GM12878 (cell line): ENCODE measurements around the gene ERVK3-1. TPM values are rescaled to one million over a fixed set of nuclear protein-coding genes. Genes with fewer than 3 reads are reported as not detected.

Source experiments
- ATAC-seq: fragments of 200-7000 bp; cut with Tn5 transposase; 3 replicates; pipeline ENCODE4 v1.9.1; 2020; ENCODE audit warnings: mild to moderate bottlenecking, moderate library complexity
- BruUV-seq: library from RNA; stranded (reverse); fragments of 400-500 nt; replicated peaks from 2 replicates; lab custom pipeline; 2021; lab: Mats Ljungman, UMichigan
- CTCF ChIA-PET: fragments of 300-600 bp; sonication (Branson Sonifier 250); formaldehyde crosslinking; extraction: SDS; loops from one replicate; lab custom pipeline; 2021; ENCODE audit warnings: inconsistent platforms; lab: Yijun Ruan, JAX
- POLR2A ChIA-PET: fragments of 350-600 bp; formaldehyde crosslinking; extraction: SDS; loops from one replicate; lab custom pipeline; 2021; ENCODE audit warnings: inconsistent platforms; lab: Charles Lee
- RAD21 ChIA-PET: fragments of 300-600 bp; sonication (Branson Sonifier 250); formaldehyde crosslinking; loops from one replicate; lab custom pipeline; 2023; ENCODE audit warnings: antibody characterized with exemption; ENCODE audit not compliant: unreplicated experiment; lab: Charles Lee
- SMC1A ChIA-PET: fragments of 300-600 bp; sonication (Branson Sonifier 250); formaldehyde crosslinking; loops from one replicate; lab custom pipeline; 2023; ENCODE audit not compliant: unreplicated experiment, uncharacterized antibody; lab: Charles Lee
- DNase-seq: peaks from one replicate; pipeline ENCODE4 v3.0.0-alpha.2; 2011; ENCODE audit warnings: low read depth, low spot score
- FAIRE-seq: peaks from 3 replicates; lab custom pipeline; 2011; peaks lifted over from hg19 to GRCh38; lab: Jason Lieb, UNC
- H2AFZ ChIP-seq: 2 replicates; pipeline ENCODE4 v1.6.0; 2011; ENCODE audit warnings: low read depth, low read length, control low read depth; ENCODE audit not compliant: control insufficient read depth
- H3K27ac ChIP-seq: 2 replicates; pipeline ENCODE4 v1.5.1; 2011; ENCODE audit warnings: control low read depth; ENCODE audit not compliant: control insufficient read depth, insufficient read depth
- H3K27me3 ChIP-seq, 2 experiments: replicated peaks in 1 of 2; 2 replicates each; pipeline versions ENCODE4 v1.6.0 to v1.6.1; 2011; ENCODE audit warnings: low read length in 1 of 2; ENCODE audit not compliant: control insufficient read depth in 2 of 2, insufficient read depth in 2 of 2
- H3K36me3 ChIP-seq, 2 experiments: 2 replicates each; pipeline ENCODE4 v1.5.1; 2011; ENCODE audit warnings: low read length in 1 of 2; ENCODE audit not compliant: control insufficient read depth in 2 of 2, insufficient read depth in 2 of 2
- H3K4me1 ChIP-seq: 2 replicates; pipeline ENCODE4 v1.6.1; 2011; ENCODE audit warnings: mild to moderate bottlenecking, low read length, moderate library complexity, mixed read lengths; ENCODE audit not compliant: control insufficient read depth, insufficient read depth
- H3K4me2 ChIP-seq: 2 replicates; pipeline ENCODE4 v1.6.0; 2011; ENCODE audit warnings: control low read depth; ENCODE audit not compliant: control insufficient read depth, insufficient read depth
- H3K4me3 ChIP-seq: fragments of 200-600 bp; sonication (generic); 2 replicates; pipeline ENCODE4 v1.5.1; 2016
- H3K79me2 ChIP-seq: 2 replicates; pipeline ENCODE4 v1.6.0; 2011; ENCODE audit warnings: low read length; ENCODE audit not compliant: control insufficient read depth, insufficient read depth
- H3K9ac ChIP-seq: 2 replicates; pipeline ENCODE4 v1.8.0; 2011; ENCODE audit warnings: low read length, control low read depth, mixed read lengths; ENCODE audit not compliant: control insufficient read depth, insufficient read depth
- H3K9me3 ChIP-seq: replicated peaks from 3 replicates; pipeline ENCODE4 v1.5.1; 2011; ENCODE audit warnings: mild to moderate bottlenecking, low read length; ENCODE audit not compliant: control insufficient read depth, insufficient read depth
- H4K20me1 ChIP-seq: 2 replicates; pipeline ENCODE4 v1.6.0; 2011; ENCODE audit not compliant: control insufficient read depth, insufficient read depth
- BHLHE40 ChIP-seq, 2 experiments: fragments of 450-650 bp in 1 of 2; IDR thresholded peaks; 2 replicates each; pipeline ENCODE4 v1.6.1; 2011 to 2017; ENCODE audit warnings: low read depth in 2 of 2, borderline replicate concordance in 1 of 2, improper control_type of control experiment in 1 of 2, low read length in 1 of 2, mild to moderate bottlenecking in 1 of 2
- KAT2A ChIP-seq: conservative IDR thresholded peaks from 2 replicates; pipeline ENCODE4 v1.6.1; 2011; ENCODE audit warnings: low read depth, low read length; ENCODE audit not compliant: control insufficient read depth
- MYC ChIP-seq: IDR thresholded peaks from 2 replicates; pipeline ENCODE4 v1.6.1; 2011; ENCODE audit warnings: mild to moderate bottlenecking, low read length, moderate library complexity, inconsistent platforms; ENCODE audit not compliant: insufficient read depth, insufficient replicate concordance, insufficient read length, severe bottlenecking
- POLR2A ChIP-seq: IDR thresholded peaks from 2 replicates; pipeline ENCODE4 v1.6.1; 2011; ENCODE audit warnings: low read depth, mild to moderate bottlenecking, low read length
- SP1 ChIP-seq: IDR thresholded peaks from one replicate; pipeline ENCODE4 v1.6.1; 2011; ENCODE audit warnings: low read depth, low read length
- STAT1 ChIP-seq: fragments of 450-650 bp; conservative IDR thresholded peaks from 2 replicates; pipeline ENCODE4 v1.6.1; 2014; ENCODE audit warnings: antibody characterized with exemption, mild to moderate bottlenecking
- ZNF24 ChIP-seq: fragments of 450-650 bp; IDR thresholded peaks from 2 replicates; pipeline ENCODE4 v1.6.1; 2017; ENCODE audit warnings: antibody characterized with exemption, mild to moderate bottlenecking
- WGBS: methylation state at CpG from one replicate; pipeline ENCODE4 v1.1.6; 2016; ENCODE audit warnings: low lambda C conversion rate; ENCODE audit not compliant: insufficient replicate concordance, insufficient coverage; ENCODE audit errors: missing lambda C conversion rate; 5-methylcytosine and 5-hydroxymethylcytosine counted together
- in situ Hi-C: fragments of 300-500 bp; cut with MboI; formaldehyde crosslinking; loops from 9 replicates; pipeline ENCODE4 v1.14.3; 2018; ENCODE audit warnings: mixed read lengths
- intact Hi-C: fragments of 100-400 bp; cut with micrococcal nuclease; formaldehyde crosslinking; loops from one replicate; pipeline ENCODE4 v1.14.2; 2022; ENCODE audit not compliant: unreplicated experiment
- polyA plus RNA-seq, 11 experiments: library from polyadenylated mRNA; depleted of rRNA in 4 of 11; unstranded in 6 of 11; stranded (reverse) in 5 of 11; fragments of >200 nt; fragmentation: Nextera tagmentation in 4 of 11; fragmentation: Illumina TruSeq in 1 of 11; extraction: Ambion mirVana in 4 of 11; extraction: Trizol in 1 of 11; gene quantifications; 1 replicate in 1 of 11; 2 replicates in 10 of 11; pipeline versions ENCODE4 v1.2.1 to v1.2.3, GENCODE V29; 2011 to 2016; ENCODE audit warnings: inconsistent platforms in 2 of 11, missing spikeins in 2 of 11, low read depth in 1 of 11
- total RNA-seq, 4 experiments: library from RNA; depleted of rRNA in 3 of 4; stranded (reverse); fragments of >200 nt in 3 of 4; fragmentation: Illumina TruSeq in 1 of 4; extraction: Trizol in 1 of 4; gene quantifications; 2 replicates each; pipeline versions ENCODE4 v1.2.1 to v1.2.3, GENCODE V29; 2013 to 2021
- TF ChIP-seq, protein P1 (sequence below): fragments of 450-650 bp; IDR thresholded peaks from 2 replicates; pipeline ENCODE4 v1.6.1; 2017; ENCODE audit warnings: mild to moderate bottlenecking, moderate library complexity

The ERVK3-1 gene
- total and polyA plus RNA-seq, 10 of the 15 experiments (the other 5 are each of a cell fraction or from before 2014, with no cell fraction given), result 59.3 to 172 (median 95.8) TPM

DNA sequence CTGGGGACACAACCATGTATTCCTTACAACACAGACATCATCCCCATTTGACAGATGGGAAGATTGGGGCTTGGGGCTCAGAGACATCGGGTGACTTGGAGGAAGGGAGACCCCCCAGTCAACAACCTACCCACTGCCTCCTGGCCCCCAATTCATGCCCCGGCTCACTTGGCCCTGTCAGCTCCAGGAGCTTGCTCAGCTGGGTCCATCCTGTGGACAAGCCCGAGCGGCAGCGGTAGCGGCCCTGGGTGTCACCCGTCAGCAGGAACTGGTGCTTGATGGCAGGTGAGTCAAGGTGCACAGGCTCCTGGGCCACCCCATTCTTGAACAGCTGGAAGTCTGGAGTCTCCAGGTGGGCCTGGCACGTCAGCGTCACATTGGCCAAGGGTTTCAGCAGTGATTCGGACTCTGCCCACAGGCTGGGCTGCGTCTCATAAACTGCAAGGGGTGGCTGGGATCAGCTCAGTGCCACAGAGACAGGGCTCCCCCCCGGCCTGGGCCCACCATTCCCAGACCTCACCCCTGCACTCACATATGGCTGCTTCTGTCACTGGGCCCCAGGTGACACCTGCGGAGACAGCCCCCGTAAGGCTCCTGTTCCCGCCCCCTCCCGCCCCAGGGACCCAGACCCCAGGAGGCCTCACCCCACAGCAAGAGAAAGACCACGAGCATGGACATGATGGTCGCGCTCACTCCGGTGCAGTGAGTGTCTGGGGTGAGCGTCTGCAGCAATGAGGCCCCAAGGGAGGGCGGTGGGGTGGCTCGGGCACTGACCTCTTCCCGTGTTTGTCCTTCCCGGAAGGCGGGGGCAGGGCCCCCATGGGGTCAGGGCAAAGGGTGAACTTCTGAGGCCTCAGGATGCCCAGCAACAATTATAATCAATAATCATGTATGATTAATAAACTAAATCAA is 47.8 kb downstream of the ERVK3-1 start, which contains the start of gene A1BG (continued):
- TF ChIP-seq, protein P1, sequence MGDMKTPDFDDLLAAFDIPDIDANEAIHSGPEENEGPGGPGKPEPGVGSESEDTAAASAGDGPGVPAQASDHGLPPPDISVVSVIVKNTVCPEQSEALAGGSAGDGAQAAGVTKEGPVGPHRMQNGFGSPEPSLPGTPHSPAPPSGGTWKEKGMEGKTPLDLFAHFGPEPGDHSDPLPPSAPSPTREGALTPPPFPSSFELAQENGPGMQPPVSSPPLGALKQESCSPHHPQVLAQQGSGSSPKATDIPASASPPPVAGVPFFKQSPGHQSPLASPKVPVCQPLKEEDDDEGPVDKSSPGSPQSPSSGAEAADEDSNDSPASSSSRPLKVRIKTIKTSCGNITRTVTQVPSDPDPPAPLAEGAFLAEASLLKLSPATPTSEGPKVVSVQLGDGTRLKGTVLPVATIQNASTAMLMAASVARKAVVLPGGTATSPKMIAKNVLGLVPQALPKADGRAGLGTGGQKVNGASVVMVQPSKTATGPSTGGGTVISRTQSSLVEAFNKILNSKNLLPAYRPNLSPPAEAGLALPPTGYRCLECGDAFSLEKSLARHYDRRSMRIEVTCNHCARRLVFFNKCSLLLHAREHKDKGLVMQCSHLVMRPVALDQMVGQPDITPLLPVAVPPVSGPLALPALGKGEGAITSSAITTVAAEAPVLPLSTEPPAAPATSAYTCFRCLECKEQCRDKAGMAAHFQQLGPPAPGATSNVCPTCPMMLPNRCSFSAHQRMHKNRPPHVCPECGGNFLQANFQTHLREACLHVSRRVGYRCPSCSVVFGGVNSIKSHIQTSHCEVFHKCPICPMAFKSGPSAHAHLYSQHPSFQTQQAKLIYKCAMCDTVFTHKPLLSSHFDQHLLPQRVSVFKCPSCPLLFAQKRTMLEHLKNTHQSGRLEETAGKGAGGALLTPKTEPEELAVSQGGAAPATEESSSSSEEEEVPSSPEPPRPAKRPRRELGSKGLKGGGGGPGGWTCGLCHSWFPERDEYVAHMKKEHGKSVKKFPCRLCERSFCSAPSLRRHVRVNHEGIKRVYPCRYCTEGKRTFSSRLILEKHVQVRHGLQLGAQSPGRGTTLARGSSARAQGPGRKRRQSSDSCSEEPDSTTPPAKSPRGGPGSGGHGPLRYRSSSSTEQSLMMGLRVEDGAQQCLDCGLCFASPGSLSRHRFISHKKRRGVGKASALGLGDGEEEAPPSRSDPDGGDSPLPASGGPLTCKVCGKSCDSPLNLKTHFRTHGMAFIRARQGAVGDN, result no peak

DNA sequence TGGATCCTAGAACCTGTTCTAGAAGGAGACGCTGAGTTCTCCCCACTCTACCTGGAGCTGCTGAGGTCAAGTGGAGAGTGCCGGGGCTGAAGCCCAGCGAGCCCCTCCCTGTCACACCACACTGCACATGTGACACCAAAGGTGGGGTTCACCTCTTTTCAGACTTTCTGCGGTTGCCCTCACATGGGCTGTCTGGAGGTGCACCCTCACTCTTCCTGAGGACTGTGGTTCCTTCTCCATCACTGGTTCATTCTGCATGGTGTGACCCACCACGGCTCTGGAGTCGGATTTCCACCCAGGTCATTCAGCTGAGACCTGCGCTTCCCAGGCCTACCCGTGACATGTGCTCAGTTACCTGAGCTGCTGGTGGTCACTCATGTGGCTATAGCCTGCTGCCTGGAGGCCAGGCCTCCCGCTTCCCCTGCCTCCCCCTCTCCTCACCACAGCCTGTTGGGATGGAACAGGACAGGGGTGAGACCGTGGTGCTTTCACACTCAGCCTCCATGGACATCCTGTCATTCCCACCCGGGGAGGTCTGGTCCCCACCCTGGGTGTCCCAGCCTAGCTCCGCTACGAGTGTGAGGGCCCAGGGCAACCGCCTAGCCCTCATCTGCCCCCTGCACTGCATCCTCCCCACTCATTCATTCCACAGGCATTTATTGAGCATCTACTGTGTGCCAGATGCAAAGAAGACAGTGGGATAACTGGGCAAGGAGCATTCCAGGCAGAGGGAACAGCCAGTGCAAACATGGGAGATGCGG is 48.7 kb downstream of the ERVK3-1 start:
- Histone ChIP-seq H2AFZ (no peak overlapping the region), H3K9ac (no peak overlapping the region), H3K79me2 (no peaks in the 10 kb centered on the region), H3K4me3 (no peak overlapping the region), H4K20me1 (no peaks in the 10 kb centered on the region), H3K4me1 (no peaks in the 10 kb centered on the region; the same call in none of the 2 replicates), H3K36me3 (no peaks in the 10 kb centered on the region), H3K27me3 (no peaks in the 10 kb centered on the region), H3K27ac (no peak overlapping the region), H3K4me2 (no peak overlapping the region), H3K9me3 (peaks cover 2% of the 10 kb centered on the region; the same call in 1 of the 3 replicates)
- ATAC-seq, result no peak
- ChIA-PET SMC1A (no interaction called here), CTCF (no interaction called here), POLR2A (no interaction called here), RAD21 (no interaction called here)
- intact Hi-C loops, result no loop called here
- no peak for FAIRE-seq
- in situ Hi-C loops, result no loop called here
- DNase-seq, result no peak
- WGBS, result 73% methylated on average over 15 of the region's 15 CpGs
- BruUV-seq, result no TSS peak
- TF ChIP-seq MYC (no peak), ZNF24 (no peak), SP1 (no peak), KAT2A (no peak), STAT1 (no peak), POLR2A (0 out of 2 replicates have a peak, but pooled peaks have one; percentile 11), BHLHE40 (IDR thresholded peaks at IDR 0.05; ENCODE audit: borderline replicate concordance in 1 of 2, low read depth in 2 of 2, low read length in 1 of 2) (no peak)
